GM23248 (cell line): ENCODE measurements around the gene ANP32B. TPM values are rescaled to one million over a fixed set of nuclear protein-coding genes. Genes with fewer than 3 reads are reported as not detected.

Experiments
- DNase-seq: peaks from one replicate; pipeline ENCODE4 v3.0.0-alpha.2; 2015
- H2AFZ ChIP-seq: fragments of 200-600 bp; sonication (generic); 2 replicates; pipeline ENCODE4 v1.6.1; 2016; ENCODE audit warnings: antibody characterized with exemption
- H3F3A ChIP-seq: fragments of 200-600 bp; sonication (generic); 2 replicates; pipeline ENCODE4 v1.6.1; 2016; ENCODE audit warnings: mild to moderate bottlenecking, antibody characterized with exemption, mixed run types; ENCODE audit not compliant: insufficient read depth
- H3K27ac ChIP-seq: fragments of 200-600 bp; sonication (generic); 2 replicates; pipeline ENCODE4 v1.5.1; 2016; ENCODE audit warnings: mild to moderate bottlenecking
- H3K27me3 ChIP-seq: fragments of 200-600 bp; sonication (generic); replicated peaks from 2 replicates; pipeline ENCODE4 v1.6.1; 2016; ENCODE audit warnings: mild to moderate bottlenecking; ENCODE audit not compliant: insufficient read depth
- H3K36me3 ChIP-seq: fragments of 200-600 bp; sonication (generic); 2 replicates; pipeline ENCODE4 v1.6.1; 2016; ENCODE audit warnings: low read depth, mild to moderate bottlenecking
- H3K4me1 ChIP-seq: fragments of 200-600 bp; sonication (generic); 2 replicates; pipeline ENCODE4 v1.6.1; 2016; ENCODE audit warnings: mild to moderate bottlenecking; ENCODE audit not compliant: insufficient read depth
- H3K4me2 ChIP-seq: fragments of 200-600 bp; sonication (generic); one replicate; pipeline ENCODE4 v1.6.1; 2016; ENCODE audit warnings: mild to moderate bottlenecking; ENCODE audit not compliant: unreplicated experiment
- H3K4me3 ChIP-seq: fragments of 200-600 bp; sonication (generic); 2 replicates; pipeline ENCODE4 v1.5.1; 2016; ENCODE audit warnings: mild to moderate bottlenecking
- H3K79me2 ChIP-seq: fragments of 200-600 bp; sonication (generic); 2 replicates; pipeline ENCODE4 v1.6.1; 2016; ENCODE audit warnings: mild to moderate bottlenecking; ENCODE audit not compliant: insufficient read depth
- H3K9ac ChIP-seq: fragments of 200-600 bp; sonication (generic); 2 replicates; pipeline ENCODE4 v1.6.1; 2016; ENCODE audit warnings: mild to moderate bottlenecking
- H3K9me2 ChIP-seq: fragments of 200-600 bp; sonication (generic); 2 replicates; pipeline ENCODE4 v1.6.1; 2016; ENCODE audit warnings: mixed run types, mild to moderate bottlenecking, moderate library complexity; ENCODE audit not compliant: insufficient read depth
- H3K9me3 ChIP-seq: fragments of 200-600 bp; sonication (generic); one replicate; pipeline ENCODE4 v1.6.1; 2017; ENCODE audit warnings: low read depth
- H4K20me1 ChIP-seq: fragments of 200-600 bp; sonication (generic); 2 replicates; pipeline ENCODE4 v1.6.0; 2016; ENCODE audit not compliant: insufficient read depth
- EZH2 ChIP-seq: fragments of 200-600 bp; sonication (generic); IDR thresholded peaks from 2 replicates; pipeline ENCODE4 v1.6.1; 2018; ENCODE audit warnings: antibody characterized with exemption, mild to moderate bottlenecking; ENCODE audit not compliant: insufficient read depth, poor library complexity, severe bottlenecking
- EZH2phosphoT487 ChIP-seq: fragments of 200-600 bp; sonication (generic); IDR thresholded peaks from 2 replicates; pipeline ENCODE4 v1.6.1; 2018; ENCODE audit warnings: antibody characterized with exemption, moderate library complexity, mild to moderate bottlenecking, low read depth; ENCODE audit not compliant: insufficient read depth
- WGBS, 2 experiments: methylation state at CpG; one replicate each; pipeline ENCODE4 v1.1.6; 2015 to 2017; ENCODE audit warnings: low lambda C conversion rate in 2 of 2, low coverage in 1 of 2; ENCODE audit errors: missing lambda C conversion rate in 2 of 2; 5-methylcytosine and 5-hydroxymethylcytosine counted together
- in situ Hi-C: fragments of 300-500 bp; cut with MboI; formaldehyde crosslinking; loops from 2 replicates; pipeline ENCODE4 v1.15.0; 2020
- polyA plus RNA-seq: library from polyadenylated mRNA; unstranded; fragments of >200 nt; fragmentation: Nextera tagmentation; extraction: Ambion mirVana; gene quantifications from 2 replicates; pipeline ENCODE4 v1.2.1, GENCODE V29; 2016
- total RNA-seq: library from RNA; depleted of rRNA; stranded (reverse); fragments of >200 nt; shearing (Covaris generic); gene quantifications from 2 replicates; pipeline ENCODE4 v1.2.3, GENCODE V29; 2014

Gene ANP32B
- total and polyA plus RNA-seq, 2 experiments from 2014 or later: 11.2 to 138 TPM

- Histone ChIP-seq H3K36me3 (no peaks in the 10 kb centered on the region), H3K27me3 (no peaks in the 10 kb centered on the region), H3K9me2 (no peaks in the 10 kb centered on the region), H3F3A (peaks cover 9% of the 10 kb centered on the region; the same call in 1 of the 2 replicates), H2AFZ (no peak overlapping the region), H3K27ac (no peak overlapping the region), H3K9me3 (no peaks in the 10 kb centered on the region), H4K20me1 (no peaks in the 10 kb centered on the region), H3K4me1 (peaks cover 21% of the 10 kb centered on the region), H3K4me3 (no peak overlapping the region), H3K4me2 (no peak overlapping the region), H3K79me2 (no peaks in the 10 kb centered on the region), H3K9ac (no peak overlapping the region)
- 72 to 75% methylated on average over 3 of the region's 3 CpGs for WGBS, 2 experiments
- in situ Hi-C loops: no loop called here
- DNase-seq: no peak
- TF ChIP-seq EZH2phosphoT487 (no peak), EZH2 (no peak)
These were observed 4.6 kb upstream of the ANP32B start for GRCh38 chr9:97978371-97979130.

GRCh38 chr9:97979788-97980478, 3.2 kb upstream of the ANP32B start:
- no peaks in the 10 kb centered on the region for H3K27me3 ChIP-seq
- H2AFZ ChIP-seq: peak overlapping the region; percentile 54
- no peaks in the 10 kb centered on the region for H3K9me2 ChIP-seq
- in situ Hi-C loops: no loop called here
- WGBS, 2 experiments: 31 to 36% methylated on average over 7 of the region's 7 CpGs
- no peaks in the 10 kb centered on the region for H3K9me3 ChIP-seq
- peak overlapping the region; percentile 94 for H3K27ac ChIP-seq
- no peaks in the 10 kb centered on the region for H3K36me3 ChIP-seq
- H3K4me3 ChIP-seq: no peak overlapping the region
- peaks cover 21% of the 10 kb centered on the region for H3K4me1 ChIP-seq
- peaks cover 9% of the 10 kb centered on the region; the same call in 1 of the 2 replicates for H3F3A ChIP-seq
- H3K79me2 ChIP-seq: peaks cover 3% of the 10 kb centered on the region
- H4K20me1 ChIP-seq: no peaks in the 10 kb centered on the region
- DNase-seq: peak; percentile 7
- peak overlapping the region; percentile 99 for H3K9ac ChIP-seq
- TF ChIP-seq EZH2 (no peak), EZH2phosphoT487 (no peak)
- peak overlapping the region; percentile 45 for H3K4me2 ChIP-seq

GRCh38 chr9:97980479-97980803, 2.7 kb upstream of the ANP32B start:
- H3K4me2 ChIP-seq: peak overlapping the region; percentile 45
- H3K27me3 ChIP-seq: no peaks in the 10 kb centered on the region
- no peak for TF ChIP-seq EZH2phosphoT487
- peaks cover 21% of the 10 kb centered on the region for H3K4me1 ChIP-seq
- no peaks in the 10 kb centered on the region for H4K20me1 ChIP-seq
- H3K9me3 ChIP-seq: no peaks in the 10 kb centered on the region
- peaks cover 12% of the 10 kb centered on the region; the same call in 1 of the 2 replicates for H3F3A ChIP-seq
- H3K27ac ChIP-seq: peak overlapping the region; percentile 94
- peak overlapping the region; percentile 99 for H3K9ac ChIP-seq
- H3K79me2 ChIP-seq: peaks cover 8% of the 10 kb centered on the region
- H3K36me3 ChIP-seq: no peaks in the 10 kb centered on the region
- H2AFZ ChIP-seq: peak overlapping the region; percentile 54
- 24 to 26% methylated on average over 4 of the region's 4 CpGs for WGBS, 2 experiments
- H3K4me3 ChIP-seq: peak overlapping the region; percentile 17; the same call in 1 of the 2 replicates
- in situ Hi-C loops: no loop called here
- DNase-seq: peak; percentile 76
- H3K9me2 ChIP-seq: no peaks in the 10 kb centered on the region

- peak overlapping the region; percentile 95 for H3K4me2 ChIP-seq
- in situ Hi-C loops: no loop called here
- DNase-seq: peak; percentile 62
- H4K20me1 ChIP-seq: no peaks in the 10 kb centered on the region
- peak overlapping the region; percentile 94; the same call in 1 of the 2 replicates for H3K4me3 ChIP-seq
- H3K27me3 ChIP-seq: no peaks in the 10 kb centered on the region
- H3K9ac ChIP-seq: peak overlapping the region; percentile 99
- H3K4me1 ChIP-seq: peaks cover 24% of the 10 kb centered on the region
- no peaks in the 10 kb centered on the region for H3K9me3 ChIP-seq
- H3K27ac ChIP-seq: peak overlapping the region; percentile 94
- H3K9me2 ChIP-seq: no peaks in the 10 kb centered on the region
- H3K79me2 ChIP-seq: peaks cover 16% of the 10 kb centered on the region
- peak overlapping the region; percentile 79 for H2AFZ ChIP-seq
- H3F3A ChIP-seq: peaks cover 15% of the 10 kb centered on the region; the same call in 1 of the 2 replicates
- H3K36me3 ChIP-seq: no peaks in the 10 kb centered on the region
- WGBS, 2 experiments: 17 to 23% methylated on average over 10 of the region's 10 CpGs
- no peak for TF ChIP-seq EZH2
These were observed 2.0 kb upstream of the ANP32B start for GRCh38 chr9:97980918-97981845.
